Middle frontal gyrus (tissue), 1 donor: ENCODE measurements around the gene LPO.

ENCODE experiments used
- DNase-seq: peaks from one replicate; pipeline ENCODE4 v3.0.0-alpha.2; 2015; ENCODE audit warnings: low spot score; ENCODE audit errors: extremely low spot score

Gene LPO

DNA sequence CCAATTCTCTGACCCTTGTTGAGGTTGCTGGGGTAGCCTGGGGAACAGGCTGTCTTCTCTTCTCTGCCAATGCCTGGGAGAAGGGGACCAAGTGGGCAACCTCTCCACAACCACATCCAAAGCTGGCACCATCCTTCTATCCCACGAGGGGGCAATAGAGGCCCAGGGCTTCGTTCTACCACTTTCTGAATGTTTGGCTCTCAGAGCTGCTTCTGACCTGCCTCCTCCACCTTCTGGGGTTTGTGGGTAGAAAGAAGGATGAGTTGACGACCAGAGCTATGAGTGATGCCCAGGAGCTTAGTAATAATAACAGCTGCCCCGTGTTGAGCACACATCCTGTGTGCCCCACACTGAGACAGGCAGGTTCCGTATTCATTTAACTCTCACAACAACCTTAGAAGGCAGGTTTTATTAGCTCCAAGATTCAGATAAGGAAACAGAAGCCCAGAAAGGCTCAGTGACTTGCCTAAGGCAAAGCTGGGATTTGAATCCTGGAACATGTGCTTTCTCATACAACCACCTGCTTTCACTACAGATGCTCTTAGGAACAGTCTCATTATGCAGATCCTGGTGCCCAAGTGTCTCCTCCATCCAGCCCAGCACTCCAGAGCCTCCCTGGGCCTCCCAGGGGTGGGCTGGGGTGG, 79.2 kb downstream of the LPO start:
- DNase-seq: no peak

DNA sequence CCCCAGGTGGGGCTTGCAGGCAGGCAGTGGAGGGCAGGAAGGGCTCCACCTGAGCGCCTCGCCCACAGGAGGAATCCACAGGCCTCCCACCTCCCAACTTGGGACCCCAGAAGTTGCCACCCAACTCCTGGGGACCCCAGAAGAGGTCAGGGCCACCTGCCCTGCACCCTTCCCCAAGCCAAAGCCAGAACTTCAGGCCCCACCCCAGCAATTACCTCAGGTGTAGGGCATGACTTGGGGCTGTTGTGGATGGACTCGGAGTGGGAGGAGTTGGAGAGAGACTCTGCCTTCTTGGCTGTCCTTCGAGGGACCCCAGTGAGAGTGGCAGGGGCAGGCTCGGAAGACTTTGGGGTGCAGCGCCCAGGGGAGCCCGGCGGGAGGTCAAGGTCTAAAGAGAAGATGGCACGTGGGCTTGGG, 79.7 kb downstream of the LPO start:
- DNase-seq: no peak
